ENCODE results near the gene AIF1. TPM values are rescaled to one million over a fixed set of nuclear protein-coding genes. Genes with fewer than 3 reads are reported as not detected.

AIF1 gene
- total RNA-seq, 1 donor from 2014 or later, result not detected

GRCh38 chr6:31663126-31663960 is 48.3 kb downstream of the AIF1 start:
- DNase-seq (ENCODE audit: low read depth), result no peak

- DNase-seq (ENCODE audit: low read depth), result peak; percentile 75
Observed at GRCh38 chr6:31663961-31664789, 49.1 kb downstream of the AIF1 start.

- peak; percentile 98 for DNase-seq (ENCODE audit: low read depth)
Observed at GRCh38 chr6:31664790-31665500, 49.9 kb downstream of the AIF1 start, which contains the start of gene GPANK1. TSS of gene GPANK1 (minus strand) at chr6:31664997. CDS start at chr6:31664478, 519 bp downstream.

- peak; percentile 98 for DNase-seq (ENCODE audit: low read depth)
Observed at GRCh38 chr6:31665501-31666336, 50.7 kb downstream of the AIF1 start, which contains the start of gene CSNK2B. TSS of gene CSNK2B (plus strand) at chr6:31666080. CDS start at chr6:31666832, 752 bp downstream.

GRCh38 chr6:31666337-31666965 is 51.4 kb downstream of the AIF1 start:
- no peak for DNase-seq (ENCODE audit: low read depth)

Small RNA genes lying within 50 kb of the gene (microRNA-seq; reads per million reads assigned to microRNA genes)
- gene MIR6832, result not detected

Other genes starting within 250 kb of the AIF1 start
- gene MICA, start 211.6 kb upstream of the AIF1 start, total RNA-seq, result 32.5 and 55.9 TPM in 2 replicates
- 2.1 and 2.9 TPM in 2 replicates for gene MICB, start 117.1 kb upstream of the AIF1 start, total RNA-seq
- gene MCCD1, start 86.3 kb upstream of the AIF1 start, total RNA-seq, result not detected in 2 replicates
- 290 and 382 TPM in 2 replicates for gene DDX39B, start 73.2 kb upstream of the AIF1 start, total RNA-seq
- 4.8 and 8.5 TPM in 2 replicates for gene ATP6V1G2, start 68.6 kb upstream of the AIF1 start, total RNA-seq
- 26.1 and 28.3 TPM in 2 replicates for gene NFKBIL1, start 67.6 kb upstream of the AIF1 start, total RNA-seq
- not detected in 2 replicates for gene LTA, start 42.9 kb upstream of the AIF1 start, total RNA-seq
- gene TNF, start 39.7 kb upstream of the AIF1 start, total RNA-seq, result not detected in 2 replicates
- gene LTB, start 32.8 kb upstream of the AIF1 start, total RNA-seq, result 0.40 TPM in 1 of 2 replicates, not detected in the other
- gene LST1, start 29.0 kb upstream of the AIF1 start, total RNA-seq, result not detected in 2 replicates
- gene NCR3, start 22.2 kb upstream of the AIF1 start, total RNA-seq, result not detected in 2 replicates
- 77.2 and 85.9 TPM in 2 replicates for gene PRRC2A, start 5.5 kb downstream of the AIF1 start, total RNA-seq
- gene BAG6, start 37.4 kb downstream of the AIF1 start, total RNA-seq, result 271 and 307 TPM in 2 replicates
- gene APOM, start 40.7 kb downstream of the AIF1 start, total RNA-seq, result 2.9 and 4.2 TPM in 2 replicates
- gene C6orf47, start 45.5 kb downstream of the AIF1 start, total RNA-seq, result 20.6 and 24.0 TPM in 2 replicates
- 8.6 and 12.9 TPM in 2 replicates for gene GPANK1, start 49.8 kb downstream of the AIF1 start, total RNA-seq
- 211 and 248 TPM in 2 replicates for gene CSNK2B, start 50.8 kb downstream of the AIF1 start, total RNA-seq
- 2.9 and 4.0 TPM in 2 replicates for gene LY6G5B, start 54.7 kb downstream of the AIF1 start, total RNA-seq
- gene LY6G5C, start 65.8 kb downstream of the AIF1 start, total RNA-seq, result 2.7 and 3.4 TPM in 2 replicates
- 58.9 and 66.0 TPM in 2 replicates for gene ABHD16A, start 88.1 kb downstream of the AIF1 start, total RNA-seq
- not detected in 2 replicates for gene LY6G6F, start 91.6 kb downstream of the AIF1 start, total RNA-seq
- gene LY6G6D, start 100.1 kb downstream of the AIF1 start, total RNA-seq, result not detected in 2 replicates
- gene LY6G6C, start 106.5 kb downstream of the AIF1 start, total RNA-seq, result not detected in 2 replicates
- not detected in 2 replicates for gene MPIG6B, start 108.1 kb downstream of the AIF1 start, total RNA-seq
- gene DDAH2, start 114.1 kb downstream of the AIF1 start, total RNA-seq, result 120 and 142 TPM in 2 replicates
- gene CLIC1, start 121.3 kb downstream of the AIF1 start, total RNA-seq, result 257 and 425 TPM in 2 replicates
- 7.4 and 8.4 TPM in 2 replicates for gene MSH5, start 124.8 kb downstream of the AIF1 start, total RNA-seq
- 0.94 TPM in 1 of 2 replicates, not detected in the other for gene SAPCD1, start 147.4 kb downstream of the AIF1 start, total RNA-seq
- 1.3 TPM in 1 of 2 replicates, not detected in the other for gene VWA7, start 162.1 kb downstream of the AIF1 start, total RNA-seq
- 56.4 and 62.2 TPM in 2 replicates for gene VARS1, start 180.5 kb downstream of the AIF1 start, total RNA-seq
- 28.7 and 38.8 TPM in 2 replicates for gene LSM2, start 191.7 kb downstream of the AIF1 start, total RNA-seq
- 2.6 and 3.6 TPM in 2 replicates for gene HSPA1L, start 200.0 kb downstream of the AIF1 start, total RNA-seq
- gene HSPA1A, start 200.3 kb downstream of the AIF1 start, total RNA-seq, result 109 and 131 TPM in 2 replicates
- 86.3 and 98.7 TPM in 2 replicates for gene HSPA1B, start 212.5 kb downstream of the AIF1 start, total RNA-seq
- gene NEU1, start 247.6 kb downstream of the AIF1 start, total RNA-seq, result 128 and 187 TPM in 2 replicates

Measured in myocyte (in vitro differentiated cells).